SK-N-SH (cell line): ENCODE results near the gene TOMT.

Experiments used
- EZH2phosphoT487 ChIP-seq: fragments of 200-600 bp; sonication (generic); IDR thresholded peaks from 2 replicates; pipeline ENCODE4 v1.6.1; 2017; ENCODE audit warnings: low read depth, mixed run types, mild to moderate bottlenecking, antibody characterized with exemption, moderate library complexity, borderline replicate concordance
- FOXM1 ChIP-seq: IDR thresholded peaks from 2 replicates; pipeline ENCODE4 v1.4.0; 2012; ENCODE audit warnings: low read depth, mild to moderate bottlenecking
- JUND ChIP-seq: IDR thresholded peaks from 2 replicates; pipeline ENCODE4 v1.4.0; 2012
- NRF1 ChIP-seq: IDR thresholded peaks from 2 replicates; pipeline ENCODE4 v1.6.1; 2012; ENCODE audit warnings: low read depth, mild to moderate bottlenecking, low read length
- RXRA ChIP-seq: IDR thresholded peaks from 2 replicates; pipeline ENCODE4 v1.4.0; 2012; ENCODE audit warnings: low read depth, mild to moderate bottlenecking, borderline replicate concordance
- SIN3A ChIP-seq: IDR thresholded peaks from 2 replicates; pipeline ENCODE4 v1.6.1; 2012; ENCODE audit warnings: low read depth, mild to moderate bottlenecking, low read length, moderate library complexity, borderline replicate concordance
- SMC3 ChIP-seq: IDR thresholded peaks from 2 replicates; pipeline ENCODE4 v1.6.1; 2012; ENCODE audit warnings: low read depth, low read length, improper control_type of control experiment
- TCF12 ChIP-seq: IDR thresholded peaks from 2 replicates; pipeline ENCODE4 v1.4.0; 2012
- TEAD4 ChIP-seq: IDR thresholded peaks from 2 replicates; pipeline ENCODE4 v1.4.0; 2012; ENCODE audit warnings: mild to moderate bottlenecking, borderline replicate concordance; ENCODE audit not compliant: insufficient read depth
- YY1 ChIP-seq: IDR thresholded peaks from 2 replicates; pipeline ENCODE4 v1.4.0; 2012; ENCODE audit warnings: low read depth, mild to moderate bottlenecking
- TF ChIP-seq, protein P1 (sequence below): fragments of 200-600 bp; sonication (generic); IDR thresholded peaks from 2 replicates; pipeline ENCODE4 v1.6.1; 2017; ENCODE audit warnings: antibody characterized with exemption, mild to moderate bottlenecking, moderate library complexity
- TF ChIP-seq, protein P2 (sequence below): fragments of 150-350 bp; IDR thresholded peaks from 2 replicates; pipeline ENCODE4 v1.6.1; 2017; ENCODE audit warnings: antibody characterized with exemption, low read length, low read depth, borderline replicate concordance
- TF ChIP-seq, protein P3 (sequence below): IDR thresholded peaks from 2 replicates; pipeline ENCODE4 v1.4.0; 2012; ENCODE audit warnings: low read depth
- TF ChIP-seq, protein P4 (sequence below): IDR thresholded peaks from 2 replicates; pipeline ENCODE4 v1.6.1; 2012; ENCODE audit warnings: mild to moderate bottlenecking, low read depth, low read length, moderate library complexity

DNA sequence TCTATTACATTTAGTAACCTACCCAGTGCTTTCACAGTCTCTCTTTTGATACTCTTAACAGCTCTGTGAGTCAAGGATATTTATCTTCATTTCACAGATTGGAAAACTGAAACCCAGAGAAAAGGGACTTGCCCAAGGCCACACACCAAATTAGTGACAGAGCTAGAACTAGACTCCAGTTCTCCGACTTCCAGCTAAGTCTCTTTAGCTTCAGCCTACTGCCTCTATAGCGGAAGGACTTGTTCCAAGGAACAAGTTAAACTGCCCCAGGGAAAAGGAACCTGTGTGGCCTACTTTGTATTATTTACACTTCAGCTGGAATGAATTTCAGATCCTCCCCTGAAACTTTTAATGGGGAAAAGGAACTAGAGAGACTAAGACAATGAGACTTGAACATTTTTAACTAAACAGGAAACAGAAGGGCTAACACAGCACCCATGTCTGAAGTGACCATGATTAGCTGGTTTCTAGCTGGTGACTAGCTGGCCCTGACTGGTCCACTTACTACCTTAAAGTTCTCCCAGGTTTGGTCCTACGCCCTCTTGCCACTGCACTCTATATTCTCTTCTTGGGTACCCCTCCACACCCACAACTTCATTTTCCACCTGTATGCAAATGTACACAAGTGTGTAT lies 23.8 kb upstream of the TOMT start:
- TF ChIP-seq, protein P1, sequence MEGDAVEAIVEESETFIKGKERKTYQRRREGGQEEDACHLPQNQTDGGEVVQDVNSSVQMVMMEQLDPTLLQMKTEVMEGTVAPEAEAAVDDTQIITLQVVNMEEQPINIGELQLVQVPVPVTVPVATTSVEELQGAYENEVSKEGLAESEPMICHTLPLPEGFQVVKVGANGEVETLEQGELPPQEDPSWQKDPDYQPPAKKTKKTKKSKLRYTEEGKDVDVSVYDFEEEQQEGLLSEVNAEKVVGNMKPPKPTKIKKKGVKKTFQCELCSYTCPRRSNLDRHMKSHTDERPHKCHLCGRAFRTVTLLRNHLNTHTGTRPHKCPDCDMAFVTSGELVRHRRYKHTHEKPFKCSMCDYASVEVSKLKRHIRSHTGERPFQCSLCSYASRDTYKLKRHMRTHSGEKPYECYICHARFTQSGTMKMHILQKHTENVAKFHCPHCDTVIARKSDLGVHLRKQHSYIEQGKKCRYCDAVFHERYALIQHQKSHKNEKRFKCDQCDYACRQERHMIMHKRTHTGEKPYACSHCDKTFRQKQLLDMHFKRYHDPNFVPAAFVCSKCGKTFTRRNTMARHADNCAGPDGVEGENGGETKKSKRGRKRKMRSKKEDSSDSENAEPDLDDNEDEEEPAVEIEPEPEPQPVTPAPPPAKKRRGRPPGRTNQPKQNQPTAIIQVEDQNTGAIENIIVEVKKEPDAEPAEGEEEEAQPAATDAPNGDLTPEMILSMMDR: no peak
- TF ChIP-seq NRF1: no peak
- TF ChIP-seq, protein P2, sequence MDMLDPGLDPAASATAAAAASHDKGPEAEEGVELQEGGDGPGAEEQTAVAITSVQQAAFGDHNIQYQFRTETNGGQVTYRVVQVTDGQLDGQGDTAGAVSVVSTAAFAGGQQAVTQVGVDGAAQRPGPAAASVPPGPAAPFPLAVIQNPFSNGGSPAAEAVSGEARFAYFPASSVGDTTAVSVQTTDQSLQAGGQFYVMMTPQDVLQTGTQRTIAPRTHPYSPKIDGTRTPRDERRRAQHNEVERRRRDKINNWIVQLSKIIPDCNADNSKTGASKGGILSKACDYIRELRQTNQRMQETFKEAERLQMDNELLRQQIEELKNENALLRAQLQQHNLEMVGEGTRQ: no peak
- no peak for TF ChIP-seq TCF12
- no peak for TF ChIP-seq SMC3
- TF ChIP-seq RXRA: no peak
- TF ChIP-seq, protein P3, sequence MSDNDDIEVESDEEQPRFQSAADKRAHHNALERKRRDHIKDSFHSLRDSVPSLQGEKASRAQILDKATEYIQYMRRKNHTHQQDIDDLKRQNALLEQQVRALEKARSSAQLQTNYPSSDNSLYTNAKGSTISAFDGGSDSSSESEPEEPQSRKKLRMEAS: no peak
- TF ChIP-seq TEAD4: no peak
- no peak for TF ChIP-seq FOXM1
- TF ChIP-seq, protein P4, sequence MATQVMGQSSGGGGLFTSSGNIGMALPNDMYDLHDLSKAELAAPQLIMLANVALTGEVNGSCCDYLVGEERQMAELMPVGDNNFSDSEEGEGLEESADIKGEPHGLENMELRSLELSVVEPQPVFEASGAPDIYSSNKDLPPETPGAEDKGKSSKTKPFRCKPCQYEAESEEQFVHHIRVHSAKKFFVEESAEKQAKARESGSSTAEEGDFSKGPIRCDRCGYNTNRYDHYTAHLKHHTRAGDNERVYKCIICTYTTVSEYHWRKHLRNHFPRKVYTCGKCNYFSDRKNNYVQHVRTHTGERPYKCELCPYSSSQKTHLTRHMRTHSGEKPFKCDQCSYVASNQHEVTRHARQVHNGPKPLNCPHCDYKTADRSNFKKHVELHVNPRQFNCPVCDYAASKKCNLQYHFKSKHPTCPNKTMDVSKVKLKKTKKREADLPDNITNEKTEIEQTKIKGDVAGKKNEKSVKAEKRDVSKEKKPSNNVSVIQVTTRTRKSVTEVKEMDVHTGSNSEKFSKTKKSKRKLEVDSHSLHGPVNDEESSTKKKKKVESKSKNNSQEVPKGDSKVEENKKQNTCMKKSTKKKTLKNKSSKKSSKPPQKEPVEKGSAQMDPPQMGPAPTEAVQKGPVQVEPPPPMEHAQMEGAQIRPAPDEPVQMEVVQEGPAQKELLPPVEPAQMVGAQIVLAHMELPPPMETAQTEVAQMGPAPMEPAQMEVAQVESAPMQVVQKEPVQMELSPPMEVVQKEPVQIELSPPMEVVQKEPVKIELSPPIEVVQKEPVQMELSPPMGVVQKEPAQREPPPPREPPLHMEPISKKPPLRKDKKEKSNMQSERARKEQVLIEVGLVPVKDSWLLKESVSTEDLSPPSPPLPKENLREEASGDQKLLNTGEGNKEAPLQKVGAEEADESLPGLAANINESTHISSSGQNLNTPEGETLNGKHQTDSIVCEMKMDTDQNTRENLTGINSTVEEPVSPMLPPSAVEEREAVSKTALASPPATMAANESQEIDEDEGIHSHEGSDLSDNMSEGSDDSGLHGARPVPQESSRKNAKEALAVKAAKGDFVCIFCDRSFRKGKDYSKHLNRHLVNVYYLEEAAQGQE: no peak
- no peak for TF ChIP-seq SIN3A
- TF ChIP-seq EZH2phosphoT487: no peak
- TF ChIP-seq JUND: no peak
- TF ChIP-seq YY1: no peak
